NB4 (cell line): ENCODE results near the gene RBM20.

Experiments
- TF ChIP-seq, protein P1 (sequence below): IDR thresholded peaks from one replicate; pipeline ENCODE4 v1.5.1; 2012; ENCODE audit warnings: low read depth, low read length
- TF ChIP-seq, protein P2 (sequence below): IDR thresholded peaks from 2 replicates; pipeline ENCODE4 v1.6.1; 2011; ENCODE audit warnings: low read depth, low read length

DNA sequence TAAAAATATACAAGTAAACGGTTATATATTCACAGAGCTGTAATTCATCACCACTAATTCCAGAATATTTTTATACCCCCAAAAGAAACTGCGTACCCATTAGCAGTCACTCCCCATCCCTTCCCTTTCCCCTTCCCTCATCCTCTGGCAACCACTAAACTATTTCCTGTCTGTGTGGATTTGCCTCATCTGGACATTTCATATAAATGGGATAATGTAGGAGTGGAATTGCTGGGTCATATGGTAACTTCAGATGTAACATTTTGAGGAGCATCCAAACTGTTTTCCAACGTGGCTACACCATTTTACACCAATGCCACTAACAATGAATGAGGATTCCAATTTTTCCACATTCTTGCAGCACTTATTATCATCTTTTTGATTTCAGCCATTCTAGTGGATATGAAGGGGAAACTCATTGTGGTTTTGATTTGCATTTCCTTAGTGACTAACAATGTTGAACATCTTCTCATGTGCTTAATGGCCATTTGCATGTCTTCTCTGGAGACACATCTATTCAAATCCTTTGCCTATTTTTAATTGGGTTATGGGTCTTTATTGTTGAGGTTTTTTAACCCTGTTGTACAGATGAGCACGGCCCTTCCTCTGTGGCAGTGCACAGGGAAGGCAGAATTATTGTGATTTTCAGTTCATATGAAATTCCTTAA, 79.2 kb downstream of the RBM20 start:
- TF ChIP-seq, protein P1, sequence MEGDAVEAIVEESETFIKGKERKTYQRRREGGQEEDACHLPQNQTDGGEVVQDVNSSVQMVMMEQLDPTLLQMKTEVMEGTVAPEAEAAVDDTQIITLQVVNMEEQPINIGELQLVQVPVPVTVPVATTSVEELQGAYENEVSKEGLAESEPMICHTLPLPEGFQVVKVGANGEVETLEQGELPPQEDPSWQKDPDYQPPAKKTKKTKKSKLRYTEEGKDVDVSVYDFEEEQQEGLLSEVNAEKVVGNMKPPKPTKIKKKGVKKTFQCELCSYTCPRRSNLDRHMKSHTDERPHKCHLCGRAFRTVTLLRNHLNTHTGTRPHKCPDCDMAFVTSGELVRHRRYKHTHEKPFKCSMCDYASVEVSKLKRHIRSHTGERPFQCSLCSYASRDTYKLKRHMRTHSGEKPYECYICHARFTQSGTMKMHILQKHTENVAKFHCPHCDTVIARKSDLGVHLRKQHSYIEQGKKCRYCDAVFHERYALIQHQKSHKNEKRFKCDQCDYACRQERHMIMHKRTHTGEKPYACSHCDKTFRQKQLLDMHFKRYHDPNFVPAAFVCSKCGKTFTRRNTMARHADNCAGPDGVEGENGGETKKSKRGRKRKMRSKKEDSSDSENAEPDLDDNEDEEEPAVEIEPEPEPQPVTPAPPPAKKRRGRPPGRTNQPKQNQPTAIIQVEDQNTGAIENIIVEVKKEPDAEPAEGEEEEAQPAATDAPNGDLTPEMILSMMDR, result no peak
- TF ChIP-seq, protein P2, sequence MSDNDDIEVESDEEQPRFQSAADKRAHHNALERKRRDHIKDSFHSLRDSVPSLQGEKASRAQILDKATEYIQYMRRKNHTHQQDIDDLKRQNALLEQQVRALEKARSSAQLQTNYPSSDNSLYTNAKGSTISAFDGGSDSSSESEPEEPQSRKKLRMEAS, result no peak
